Transverse colon (tissue), 3 donors: ENCODE results near the gene UNC5B.

Experiments used
- CTCF ChIP-seq, 5 experiments: fragments of 200-600 bp in 3 of 5; fragments of 450-650 bp in 2 of 5; sonication (generic) in 3 of 5; IDR thresholded peaks; 1 replicate in 2 of 5; 2 replicates in 3 of 5; pipeline ENCODE4 v1.5.1; 2016 to 2017; ENCODE audit warnings: antibody characterized with exemption in 5 of 5, inconsistent platforms in 3 of 5, mild to moderate bottlenecking in 2 of 5, moderate library complexity in 1 of 5
- POLR2A ChIP-seq: fragments of 450-650 bp; IDR thresholded peaks from one replicate; pipeline ENCODE4 v1.6.1; 2016; ENCODE audit warnings: antibody characterized with exemption, mild to moderate bottlenecking, moderate library complexity

DNA sequence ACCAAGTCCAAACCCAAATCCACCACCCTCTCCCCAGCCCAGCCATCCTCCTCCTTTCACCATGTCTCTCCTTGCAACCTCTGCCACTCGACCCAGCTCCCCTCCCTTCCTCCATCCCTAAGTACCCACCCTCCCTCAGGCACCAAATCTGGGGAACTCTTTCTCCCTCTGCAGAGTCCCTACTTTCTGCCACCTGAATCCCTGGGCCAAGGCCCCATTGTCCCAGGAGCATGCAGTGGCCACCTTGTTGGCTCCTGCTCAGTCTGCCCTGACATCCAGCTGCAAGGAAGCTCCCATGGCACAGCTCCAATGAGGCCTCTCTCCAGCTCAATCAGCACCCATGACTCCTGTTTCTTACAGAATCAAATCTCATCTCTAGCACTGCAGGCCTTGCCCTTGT, 5.5 kb upstream of the UNC5B start:
- TF ChIP-seq CTCF (IDR thresholded peaks at IDR 0.05) (no peak), POLR2A (no peak)
